Smooth muscle cell of the brain vasculature (primary cell): ENCODE results near the gene TXNDC5.
"Not testable (repeated sequence)": the region's sequence is repeated elsewhere in the genome, so short reads cannot be mapped to it uniquely, and the experiment has no call there.

Source experiments
- DNase-seq: peaks from one replicate; pipeline ENCODE4 v3.0.0-alpha.2; 2012; ENCODE audit warnings: low read depth, low spot score

Gene TXNDC5

GRCh38 chr6:7895125-7895423 lies 15.5 kb downstream of the TXNDC5 start:
- no peak for DNase-seq

GRCh38 chr6:7894262-7895124 lies 16.1 kb downstream of the TXNDC5 start:
- no peak for DNase-seq

DNA sequence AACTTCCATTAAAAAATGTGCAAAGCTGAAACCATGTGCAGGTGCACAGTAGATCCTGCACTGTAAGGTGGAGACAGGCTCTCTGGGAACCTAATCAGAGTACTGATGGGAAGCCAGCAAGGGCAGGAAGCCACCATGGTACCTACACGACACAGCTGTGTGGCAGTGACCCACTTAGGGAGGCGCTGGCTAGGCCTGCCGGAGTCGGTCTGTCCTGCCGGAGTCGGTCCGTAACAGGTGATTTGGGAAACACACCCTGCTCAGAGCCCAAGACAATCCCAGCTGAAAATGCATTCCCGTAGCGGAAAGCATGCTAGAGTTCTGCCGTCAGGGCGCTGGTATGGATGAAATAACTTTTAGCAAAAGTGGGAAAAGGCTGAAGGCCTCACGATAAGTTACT lies 17.2 kb downstream of the TXNDC5 start:
- no peak for DNase-seq

GRCh38 chr6:7892367-7892766 lies 18.2 kb downstream of the TXNDC5 start:
- DNase-seq: not testable (repeated sequence)

GRCh38 chr6:7891078-7891872 lies 19.3 kb downstream of the TXNDC5 start:
- DNase-seq: no peak

GRCh38 chr6:7888587-7889357 lies 21.8 kb downstream of the TXNDC5 start:
- no peak for DNase-seq

DNA sequence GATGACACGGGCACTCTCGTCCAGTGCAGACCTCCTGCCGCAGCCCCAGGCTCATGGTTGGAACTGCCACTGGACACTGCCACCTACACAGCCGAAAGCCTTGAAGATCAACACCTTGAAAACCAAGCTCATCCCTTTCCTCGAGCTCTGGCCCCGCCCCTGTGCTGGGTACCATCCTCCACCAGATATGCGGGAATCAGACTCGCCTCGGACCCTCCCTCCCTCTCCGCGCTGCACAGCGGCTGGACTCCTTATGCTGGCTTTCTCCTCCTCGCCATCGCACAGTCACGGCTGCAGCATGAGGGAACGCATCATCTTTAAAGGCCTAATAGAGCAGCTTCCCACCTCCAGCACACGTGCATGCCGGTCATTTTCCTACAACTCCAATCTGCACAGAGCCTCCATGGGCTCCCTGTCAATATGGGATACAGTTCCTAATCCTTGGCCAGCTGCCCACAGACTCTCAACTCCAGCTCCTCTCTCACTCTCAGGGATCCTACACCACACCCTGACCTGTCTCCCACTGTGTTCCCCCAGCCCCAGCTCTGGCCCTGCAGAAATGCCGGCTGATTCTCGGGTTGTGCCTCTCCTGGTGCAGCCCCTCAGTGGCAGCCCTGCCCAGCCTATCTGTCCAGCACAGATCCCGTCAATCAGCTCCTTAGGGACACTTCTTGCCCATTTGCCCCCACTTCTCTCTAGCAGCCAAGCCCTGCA lies 23.2 kb downstream of the TXNDC5 start:
- DNase-seq: no peak

GRCh38 chr6:7886132-7886531 lies 24.5 kb downstream of the TXNDC5 start:
- no peak for DNase-seq

GRCh38 chr6:7883381-7883780 lies 27.2 kb downstream of the TXNDC5 start:
- DNase-seq: no peak

GRCh38 chr6:7882505-7883257 lies 27.9 kb downstream of the TXNDC5 start:
- DNase-seq: no peak

- no peak for DNase-seq
Measured at GRCh38 chr6:7881765-7882500, 28.7 kb downstream of the TXNDC5 start.

DNA sequence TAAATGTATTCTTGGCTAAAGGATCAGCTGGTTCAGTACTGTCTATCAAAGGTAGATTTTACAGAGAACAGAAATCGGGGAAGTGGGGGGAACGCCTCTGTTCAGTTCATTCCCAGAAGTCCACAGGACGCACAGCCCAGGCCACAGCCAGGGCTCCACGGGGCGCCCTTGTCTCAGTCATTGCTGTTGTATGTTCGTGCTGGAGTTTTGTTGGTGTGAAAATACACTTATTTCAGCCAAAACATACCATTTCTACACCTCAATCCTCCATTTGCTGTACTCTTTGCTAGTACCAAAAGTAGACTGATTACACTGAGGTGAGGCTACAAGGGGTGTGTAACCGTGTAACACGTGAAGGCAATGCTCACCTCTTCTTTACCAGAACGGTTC lies 29.9 kb downstream of the TXNDC5 start:
- DNase-seq: no peak

DNA sequence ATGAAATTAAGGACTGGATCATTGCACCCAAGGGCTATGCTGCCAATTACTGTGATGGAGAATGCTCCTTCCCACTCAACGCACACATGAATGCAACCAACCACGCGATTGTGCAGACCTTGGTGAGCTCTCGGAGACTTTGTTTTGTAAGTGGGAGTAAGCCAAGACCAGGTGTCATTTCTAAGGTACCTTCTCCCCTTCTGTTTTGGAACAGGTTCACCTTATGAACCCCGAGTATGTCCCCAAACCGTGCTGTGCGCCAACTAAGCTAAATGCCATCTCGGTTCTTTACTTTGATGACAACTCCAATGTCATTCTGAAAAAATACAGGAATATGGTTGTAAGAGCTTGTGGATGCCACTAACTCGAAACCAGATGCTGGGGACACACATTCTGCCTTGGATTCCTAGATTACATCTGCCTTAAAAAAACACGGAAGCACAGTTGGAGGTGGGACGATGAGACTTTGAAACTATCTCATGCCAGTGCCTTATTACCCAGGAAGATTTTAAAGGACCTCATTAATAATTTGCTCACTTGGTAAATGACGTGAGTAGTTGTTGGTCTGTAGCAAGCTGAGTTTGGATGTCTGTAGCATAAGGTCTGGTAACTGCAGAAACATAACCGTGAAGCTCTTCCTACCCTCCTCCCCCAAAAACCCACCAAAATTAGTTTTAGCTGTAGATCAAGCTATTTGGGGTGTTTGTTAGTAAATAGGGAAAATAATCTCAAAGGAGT lies 30.4 kb downstream of the TXNDC5 start:
- DNase-seq: no peak

GRCh38 chr6:7879579-7879978 lies 31.0 kb downstream of the TXNDC5 start:
- DNase-seq: no peak

DNA sequence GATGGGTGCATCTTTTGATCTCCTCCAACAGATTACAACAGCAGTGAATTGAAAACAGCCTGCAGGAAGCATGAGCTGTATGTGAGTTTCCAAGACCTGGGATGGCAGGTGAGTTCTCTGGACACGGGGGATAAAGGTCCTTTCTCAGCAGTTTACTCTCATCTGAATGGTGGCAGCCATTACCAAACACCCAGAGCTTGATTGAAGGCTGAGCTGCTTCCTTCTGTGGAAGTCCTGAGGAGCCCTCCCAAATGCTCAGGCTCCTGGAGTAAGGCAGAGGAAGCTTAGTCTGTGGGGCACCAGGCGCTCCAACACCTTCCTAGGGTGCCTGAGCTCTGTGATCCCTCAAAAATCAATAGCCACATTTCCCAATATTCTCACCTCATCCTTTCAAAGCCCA lies 31.5 kb downstream of the TXNDC5 start:
- no peak for DNase-seq

GRCh38 chr6:7878401-7878964 lies 32.1 kb downstream of the TXNDC5 start:
- no peak for DNase-seq

- DNase-seq: no peak
Measured at GRCh38 chr6:7868926-7869325, 41.7 kb downstream of the TXNDC5 start.

GRCh38 chr6:7866526-7866925 lies 44.1 kb downstream of the TXNDC5 start:
- DNase-seq: no peak

- no peak for DNase-seq
Measured at GRCh38 chr6:7865781-7866180, 44.8 kb downstream of the TXNDC5 start.
